Stimulated activated naive CD8-positive, alpha-beta T cell treated with anti-CD3 and anti-CD28 coated beads, Interleukin-15, Interleukin-2, amounts not matched to agents 100 U/mL and 50 U/mL, for 24 hours (primary cell): ENCODE data around the gene PACS1.

ENCODE experiments used
- ATAC-seq: fragments of 150-1000 bp; cut with Tn5 transposase; one replicate; pipeline ENCODE4 v1.10.0; 2021
- DNase-seq: peaks from one replicate; pipeline ENCODE4 v3.0.0; 2021

PACS1 gene

DNA sequence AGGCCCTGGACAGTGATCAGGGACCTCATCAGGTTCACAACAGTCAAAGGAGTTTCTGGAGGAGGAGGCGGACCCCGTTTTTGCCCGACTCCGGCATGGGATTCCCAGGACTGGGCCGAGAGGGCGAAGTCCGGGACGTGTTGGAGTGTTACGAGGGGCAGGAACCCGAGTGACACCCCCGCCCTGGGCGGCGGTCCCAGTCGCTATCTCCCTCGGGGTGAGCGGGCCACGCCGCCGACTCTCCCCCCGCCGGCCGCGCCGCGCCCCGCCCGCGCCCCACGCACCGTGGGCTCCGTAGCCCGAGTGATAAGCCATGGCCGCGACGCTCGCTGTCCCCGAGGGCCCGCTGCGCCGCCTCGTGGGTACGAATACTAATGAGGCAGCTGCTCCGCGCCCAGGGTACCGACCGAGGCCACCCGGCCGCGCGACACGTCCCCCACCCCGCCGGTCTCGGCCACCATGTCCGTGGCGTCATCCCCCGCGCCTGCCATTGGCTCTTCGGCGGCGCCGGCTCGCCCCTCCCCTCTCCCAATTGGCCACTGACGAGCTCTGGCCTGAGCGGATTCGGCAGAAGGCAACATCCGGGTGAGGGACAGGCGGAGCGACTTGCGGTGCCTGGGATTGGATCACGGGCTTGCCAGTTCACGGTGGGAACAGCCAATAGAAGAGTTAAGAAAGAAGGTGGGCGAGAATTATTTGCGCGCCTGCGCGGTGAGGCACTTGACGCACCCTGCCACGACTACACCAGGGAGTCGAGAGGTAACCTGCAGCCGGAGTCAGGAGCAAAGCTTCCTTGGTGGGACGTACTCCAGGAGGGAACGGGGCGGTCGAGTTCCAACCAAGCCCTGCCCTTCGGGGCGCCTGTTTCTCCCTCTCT is 218.8 kb downstream of the PACS1 start, which contains the start of gene YIF1A:
Gene YIF1A (minus strand): TSS at position 473 of the 877 bp plus-strand sequence. CDS start 158 bp downstream, at position 315.
- ATAC-seq (peak; percentile 96), DNase-seq (peak; percentile 98)

DNA sequence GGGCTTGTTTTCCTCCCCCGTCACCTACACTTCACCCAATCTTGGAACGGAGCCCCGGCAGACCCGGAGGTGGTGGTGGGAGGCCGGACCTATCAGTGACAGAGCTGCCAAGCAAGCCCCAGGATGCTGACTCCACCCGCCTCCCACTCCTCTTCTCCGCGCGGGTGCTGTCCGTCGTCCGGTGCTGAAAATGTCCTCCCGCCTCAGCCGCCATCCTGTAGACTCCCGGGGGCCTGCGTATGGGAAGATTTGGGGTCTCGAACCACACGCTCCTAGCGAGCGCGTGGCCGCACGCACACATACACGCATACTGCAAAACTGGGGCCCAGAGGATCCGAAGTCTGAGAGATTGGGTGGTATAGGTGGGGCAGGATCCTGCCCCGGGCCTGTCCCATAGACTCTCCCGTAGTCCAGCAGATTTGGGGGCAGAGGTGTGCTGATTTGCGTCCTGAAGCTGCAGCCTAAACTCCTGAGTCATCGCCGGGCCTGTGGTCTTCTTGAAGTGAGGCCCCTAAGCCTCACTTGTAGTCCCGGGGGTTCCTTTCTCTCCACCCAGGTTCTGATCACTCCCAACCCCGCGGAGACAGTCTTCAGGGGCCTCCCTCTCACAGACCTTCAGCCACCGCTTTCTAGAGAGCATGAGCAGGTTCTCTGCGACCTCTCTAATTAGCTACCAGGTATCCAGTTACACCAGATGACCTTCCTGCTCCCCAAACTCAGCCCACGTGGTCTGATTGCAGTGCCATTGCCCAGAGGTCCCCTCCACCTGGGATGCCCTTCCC is 219.7 kb downstream of the PACS1 start:
- ATAC-seq, result peak; percentile 70
- DNase-seq, result peak; percentile 87

DNA sequence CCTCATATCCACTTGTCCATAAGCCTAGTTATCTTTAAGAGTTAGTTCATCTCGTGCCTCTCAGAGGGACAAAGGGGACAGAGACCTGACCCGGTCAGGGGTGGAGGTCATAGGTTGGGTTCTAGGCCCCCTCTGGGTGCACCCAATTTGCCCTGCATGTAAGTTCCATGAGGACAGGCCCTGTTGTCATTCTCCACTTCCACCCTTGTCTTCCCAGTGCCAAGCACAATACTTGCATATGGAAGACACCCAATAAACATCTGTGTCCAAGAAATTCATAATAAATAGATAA is 220.2 kb downstream of the PACS1 start:
- ATAC-seq (no peak), DNase-seq (no peak)

DNA sequence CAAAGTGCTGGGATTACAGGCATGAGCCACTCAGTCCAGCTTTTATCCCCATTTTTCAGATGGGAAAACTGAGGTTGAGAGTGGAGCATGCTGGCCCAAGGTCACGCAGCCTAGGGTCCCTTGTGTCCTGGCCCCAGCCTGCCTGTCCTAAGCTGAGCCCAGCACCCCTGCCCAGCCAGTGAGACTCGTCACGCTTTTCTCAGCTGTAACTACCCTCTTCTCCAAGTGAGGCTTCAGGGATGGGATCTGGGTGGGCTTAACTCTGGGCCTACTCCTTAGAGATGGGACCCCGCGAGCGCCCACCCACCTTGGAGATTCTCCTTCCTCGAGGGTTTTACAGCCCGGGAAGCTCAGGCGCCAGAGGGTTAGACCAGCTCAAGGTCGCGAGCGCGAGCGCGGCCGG is 221.2 kb downstream of the PACS1 start:
- DNase-seq (no peak), ATAC-seq (no peak)

DNA sequence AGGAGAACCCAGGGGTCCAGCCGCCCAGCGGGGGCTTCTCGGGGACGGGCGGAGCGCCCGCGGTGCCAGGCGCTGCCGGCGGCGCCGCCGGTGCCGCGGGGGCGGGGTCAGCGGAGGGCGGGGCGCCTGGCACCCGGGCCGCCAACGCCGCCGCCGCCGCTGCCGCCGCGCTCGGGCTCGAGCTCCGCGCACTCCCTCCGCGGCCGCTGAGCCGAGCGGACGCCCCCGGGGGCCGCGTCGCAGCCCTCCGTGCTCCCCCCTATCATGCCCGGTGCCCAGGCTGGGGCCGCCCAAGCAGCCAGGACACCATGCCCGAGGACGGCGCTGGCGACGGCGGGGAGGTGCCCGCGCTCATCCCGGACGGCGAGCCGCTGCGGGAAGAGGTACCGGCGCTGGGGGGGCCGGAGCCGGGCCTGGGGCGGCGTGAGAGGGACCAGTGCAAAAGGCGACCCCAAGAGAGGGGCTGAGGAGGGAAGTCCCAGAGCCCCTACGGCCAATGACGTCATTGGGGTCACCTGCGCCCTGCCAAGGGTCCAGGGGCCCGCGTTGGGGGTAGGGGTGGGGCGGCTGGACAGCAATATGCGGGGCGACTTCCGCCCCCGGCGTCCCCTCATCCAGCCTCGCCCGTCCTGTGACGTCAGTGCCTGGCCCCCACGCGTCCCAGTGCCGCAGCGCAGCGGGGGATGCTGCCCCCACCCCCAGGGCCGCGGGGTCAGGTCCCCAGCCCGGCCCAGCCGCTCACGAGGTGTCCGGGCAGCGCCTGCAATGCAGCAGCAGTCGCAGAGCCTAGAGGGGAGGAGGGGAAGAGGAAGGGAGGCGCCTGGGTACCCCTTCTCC is 221.9 kb downstream of the PACS1 start, which contains the start of gene TMEM151A:
Gene TMEM151A (plus strand): TSS at position 189 of the 837 bp plus-strand sequence. CDS start 120 bp downstream, at position 309.
- DNase-seq (peak; percentile 41), ATAC-seq (no peak)

DNA sequence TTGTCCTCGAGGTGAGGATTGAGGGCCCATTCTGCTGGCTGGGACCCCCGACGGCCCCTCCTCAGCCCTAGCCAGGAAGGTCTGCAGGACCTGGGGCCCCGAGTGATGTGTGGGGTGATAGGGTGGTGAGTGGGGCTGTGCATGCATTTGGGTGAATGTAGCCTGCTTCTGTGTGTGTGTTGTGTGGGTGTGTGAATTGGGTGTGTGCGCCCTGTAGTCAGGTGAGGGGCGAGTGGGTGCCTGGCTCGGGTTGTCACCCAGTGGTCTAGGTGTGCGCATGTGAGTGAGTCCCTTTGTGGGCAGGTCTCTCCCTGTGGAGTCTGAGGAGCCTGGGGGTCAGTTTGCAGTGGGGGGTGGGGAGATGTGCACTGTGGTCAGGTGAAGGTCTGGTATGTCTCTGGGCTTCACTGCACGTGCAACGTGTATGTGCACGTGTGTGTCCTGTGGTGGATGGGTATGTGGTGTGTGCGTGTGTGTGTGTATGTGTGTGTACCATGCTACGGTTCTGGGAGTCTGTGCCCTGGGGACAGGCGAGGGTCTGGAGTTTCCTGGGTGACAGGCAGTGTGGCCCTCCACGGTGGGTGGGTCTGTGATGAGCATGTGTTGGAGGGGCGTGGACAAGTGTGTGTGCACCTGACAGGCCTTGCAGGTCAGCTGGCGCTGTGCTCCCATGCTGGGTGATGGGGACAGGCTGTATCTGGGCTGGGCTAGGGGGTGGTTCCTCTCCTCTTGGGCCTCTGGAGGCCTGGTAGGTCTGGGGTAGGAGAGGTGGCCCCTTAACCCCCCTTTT is 222.7 kb downstream of the PACS1 start:
- ATAC-seq (no peak), DNase-seq (no peak)

DNA sequence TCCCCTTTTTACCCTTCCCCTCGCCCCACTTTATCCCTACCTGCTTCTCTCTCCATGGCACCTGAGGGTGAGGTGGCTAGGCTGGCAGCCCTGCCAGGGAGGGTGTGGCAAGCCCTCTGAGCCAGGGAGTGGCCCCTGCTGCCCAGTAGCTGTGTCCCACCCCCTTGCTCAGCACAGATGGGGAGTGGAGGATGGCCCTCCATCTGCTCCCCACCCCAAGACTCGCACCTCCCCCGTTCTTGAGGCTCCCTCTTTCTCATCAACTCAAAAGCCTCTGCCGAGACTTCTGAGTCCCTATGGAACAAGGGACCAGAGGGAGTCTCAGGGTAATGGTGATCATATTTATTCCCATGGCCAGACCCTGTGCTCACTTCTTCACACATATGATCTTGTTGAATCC is 223.3 kb downstream of the PACS1 start:
- no peak for DNase-seq
- no peak for ATAC-seq

DNA sequence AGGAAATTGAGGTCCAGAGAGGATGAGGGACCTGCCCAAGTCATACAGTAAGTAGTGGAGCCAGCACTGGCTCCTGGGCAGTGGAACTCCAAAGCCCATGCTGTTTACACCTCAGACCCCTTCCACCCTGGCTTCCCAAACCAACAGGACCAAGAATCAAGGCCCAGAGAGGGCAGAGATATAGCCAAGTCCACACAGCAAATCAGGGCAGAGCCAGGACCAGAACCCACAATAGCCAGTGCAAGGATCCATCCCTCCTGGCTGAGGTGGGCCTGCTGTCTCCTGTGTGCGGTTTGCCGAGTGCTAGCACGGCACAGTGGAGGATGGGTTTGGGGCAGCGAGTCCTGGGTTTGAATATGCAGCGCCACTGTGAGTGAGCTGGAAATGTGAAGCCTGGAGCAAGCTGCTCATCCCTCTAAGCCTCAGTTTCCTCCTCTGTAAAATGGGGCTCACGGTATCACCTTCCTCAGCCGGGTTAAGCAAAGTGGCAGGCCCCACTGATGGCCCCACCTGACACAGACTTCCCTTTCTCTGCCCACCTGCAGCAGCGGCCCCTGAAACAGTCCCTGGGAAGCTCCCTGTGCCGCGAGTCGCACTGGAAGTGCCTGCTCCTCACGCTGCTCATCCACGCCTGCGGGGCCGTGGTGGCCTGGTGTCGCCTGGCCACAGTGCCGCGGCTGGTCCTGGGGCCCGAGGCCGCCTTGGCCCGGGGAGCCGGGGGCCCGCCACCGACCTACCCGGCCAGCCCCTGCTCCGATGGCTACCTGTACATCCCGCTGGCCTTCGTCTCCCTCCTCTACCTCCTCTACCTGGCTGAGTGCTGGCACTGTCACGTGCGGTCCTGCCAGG is 223.9 kb downstream of the PACS1 start:
- ATAC-seq (no peak), DNase-seq (no peak)
